ENCODE data around the gene EEF1A2. TPM values are rescaled to one million over a fixed set of nuclear protein-coding genes. Genes with fewer than 3 reads are reported as not detected.

Gene EEF1A2
- total and polyA plus RNA-seq, 2 experiments from 2014 or later: 1.3 to 37.1 TPM

DNA sequence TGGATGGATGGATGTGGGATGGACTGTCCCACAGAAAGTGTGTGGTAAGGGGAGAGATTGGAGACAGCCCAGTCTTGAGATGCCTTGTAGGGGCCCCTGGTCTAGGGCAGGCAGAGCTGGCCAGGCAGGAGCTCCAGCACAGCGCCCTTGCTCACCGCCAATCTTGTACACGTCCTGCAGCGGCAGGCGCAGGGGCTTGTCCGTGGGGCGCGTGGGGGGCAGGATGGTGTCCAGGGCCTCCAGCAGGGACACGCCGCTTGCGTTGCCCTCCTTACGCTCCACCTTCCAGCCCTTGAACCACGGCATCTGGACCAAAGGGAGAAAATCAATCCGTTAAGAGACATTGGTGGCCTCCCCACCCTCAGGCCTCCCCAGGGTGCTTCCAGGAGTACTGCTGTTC lies 5.9 kb downstream of the EEF1A2 start:
- TF ChIP-seq ZNF114 (CRISPR knock-in tag; IDR thresholded peaks at IDR 0.05) (no peak), EZH2phosphoT487 (IDR thresholded peaks at IDR 0.05; ENCODE audit: unreplicated experiment) (no peak), ZNF462 (CRISPR knock-in tag; IDR thresholded peaks at IDR 0.05) (no peak), JUNB (IDR thresholded peaks at IDR 0.05; ENCODE audit: unreplicated experiment) (no peak), NANOG (IDR thresholded peaks at IDR 0.05; ENCODE audit: borderline replicate concordance) (no peak), CREB1 (CRISPR knock-in tag; IDR thresholded peaks at IDR 0.05; ENCODE audit: low read depth) (no peak)
- TF ChIP-seq, protein P1, sequence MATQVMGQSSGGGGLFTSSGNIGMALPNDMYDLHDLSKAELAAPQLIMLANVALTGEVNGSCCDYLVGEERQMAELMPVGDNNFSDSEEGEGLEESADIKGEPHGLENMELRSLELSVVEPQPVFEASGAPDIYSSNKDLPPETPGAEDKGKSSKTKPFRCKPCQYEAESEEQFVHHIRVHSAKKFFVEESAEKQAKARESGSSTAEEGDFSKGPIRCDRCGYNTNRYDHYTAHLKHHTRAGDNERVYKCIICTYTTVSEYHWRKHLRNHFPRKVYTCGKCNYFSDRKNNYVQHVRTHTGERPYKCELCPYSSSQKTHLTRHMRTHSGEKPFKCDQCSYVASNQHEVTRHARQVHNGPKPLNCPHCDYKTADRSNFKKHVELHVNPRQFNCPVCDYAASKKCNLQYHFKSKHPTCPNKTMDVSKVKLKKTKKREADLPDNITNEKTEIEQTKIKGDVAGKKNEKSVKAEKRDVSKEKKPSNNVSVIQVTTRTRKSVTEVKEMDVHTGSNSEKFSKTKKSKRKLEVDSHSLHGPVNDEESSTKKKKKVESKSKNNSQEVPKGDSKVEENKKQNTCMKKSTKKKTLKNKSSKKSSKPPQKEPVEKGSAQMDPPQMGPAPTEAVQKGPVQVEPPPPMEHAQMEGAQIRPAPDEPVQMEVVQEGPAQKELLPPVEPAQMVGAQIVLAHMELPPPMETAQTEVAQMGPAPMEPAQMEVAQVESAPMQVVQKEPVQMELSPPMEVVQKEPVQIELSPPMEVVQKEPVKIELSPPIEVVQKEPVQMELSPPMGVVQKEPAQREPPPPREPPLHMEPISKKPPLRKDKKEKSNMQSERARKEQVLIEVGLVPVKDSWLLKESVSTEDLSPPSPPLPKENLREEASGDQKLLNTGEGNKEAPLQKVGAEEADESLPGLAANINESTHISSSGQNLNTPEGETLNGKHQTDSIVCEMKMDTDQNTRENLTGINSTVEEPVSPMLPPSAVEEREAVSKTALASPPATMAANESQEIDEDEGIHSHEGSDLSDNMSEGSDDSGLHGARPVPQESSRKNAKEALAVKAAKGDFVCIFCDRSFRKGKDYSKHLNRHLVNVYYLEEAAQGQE (IDR thresholded peaks at IDR 0.05; ENCODE audit: unreplicated experiment): no peak
- no peak overlapping the region for H2AFZ ChIP-seq
- H3K4me3 ChIP-seq: no peak overlapping the region
- Mint-ChIP-seq H3K4me1 (peaks cover 3% of the 10 kb centered on the region; the same call in 2 of the 3 replicates), H3K27me3 (ENCODE audit: insufficient read depth, low read depth, poor library complexity) (peaks cover 34% of the 10 kb centered on the region), H3K9me3 (peaks cover 3% of the 10 kb centered on the region; the same call in 1 of the 3 replicates), H3K27ac (no peak overlapping the region), H3K36me3 (ENCODE audit: low read depth) (peaks cover 17% of the 10 kb centered on the region), H3K4me3 (no peak overlapping the region)
- peaks cover 14% of the 10 kb centered on the region; the same call in 1 of the 2 replicates for H3K4me1 ChIP-seq (ENCODE audit: insufficient read depth)
- H3F3A ChIP-seq (replicated peaks; ENCODE audit: low read depth): no peaks in the 10 kb centered on the region
- H3K79me2 ChIP-seq (replicated peaks; ENCODE audit: insufficient read depth): no peaks in the 10 kb centered on the region
- H4K20me1 ChIP-seq (replicated peaks; ENCODE audit: insufficient read depth): no peaks in the 10 kb centered on the region
- H3K36me3 ChIP-seq (ENCODE audit: insufficient read depth): no peaks in the 10 kb centered on the region
- no peak for DNase-seq (ENCODE audit: low spot score)
- peaks cover 37% of the 10 kb centered on the region for H3K27me3 ChIP-seq (ENCODE audit: insufficient read depth)
- 0 out of 2 replicates have a peak, but pooled peaks cover 5% of the 10 kb centered on the region for H3K9me2 ChIP-seq (ENCODE audit: insufficient read depth)
- ATAC-seq: no peak
- no peak overlapping the region for H3K4me2 ChIP-seq
- no peak overlapping the region for H3K27ac ChIP-seq (ENCODE audit: low read depth)

Measured in GM23338 (cell line).